Panc1 (cell line): ENCODE measurements around the gene CTNNA1. TPM values are rescaled to one million over a fixed set of nuclear protein-coding genes. Genes with fewer than 3 reads are reported as not detected.
"Not testable (repeated sequence)": the region's sequence is repeated elsewhere in the genome, so short reads cannot be mapped to it uniquely, and the experiment has no call there.

Source experiments
- ATAC-seq: fragments of 200-7000 bp; cut with Tn5 transposase; 2 replicates; pipeline ENCODE4 v1.9.1; 2020; ENCODE audit warnings: mild to moderate bottlenecking, moderate library complexity
- BruUV-seq: library from RNA; stranded (reverse); fragments of 400-500 nt; replicated peaks from 2 replicates; lab custom pipeline; 2021; lab: Mats Ljungman, UMichigan
- CTCF ChIA-PET: fragments of 300-600 bp; sonication (Branson Sonifier 250); formaldehyde crosslinking; loops from one replicate; lab custom pipeline; 2022; ENCODE audit warnings: antibody characterized with exemption; lab: Charles Lee
- POLR2A ChIA-PET: fragments of 300-600 bp; sonication (Branson Sonifier 250); formaldehyde crosslinking; loops from one replicate; lab custom pipeline; 2022; ENCODE audit warnings: antibody characterized with exemption; lab: Charles Lee
- DNase-seq: peaks from one replicate; pipeline ENCODE4 v3.0.0-alpha.2; 2010; ENCODE audit warnings: low read depth, low spot score
- H3K27ac ChIP-seq: 2 replicates; pipeline ENCODE4 v1.5.1; 2011; ENCODE audit warnings: mild to moderate bottlenecking, low read length, inconsistent platforms
- H3K27me3 ChIP-seq: fragments of 200-500 bp; sonication (Bioruptor generic); 2 replicates; pipeline ENCODE4 v1.6.0; 2014; ENCODE audit warnings: low read length, inconsistent platforms; ENCODE audit not compliant: control insufficient read depth, insufficient read depth
- H3K36me3 ChIP-seq: fragments of 200-500 bp; sonication (Bioruptor generic); 2 replicates; pipeline ENCODE4 v1.5.1; 2014; ENCODE audit warnings: inconsistent platforms, mild to moderate bottlenecking, low read length, moderate library complexity; ENCODE audit not compliant: control insufficient read depth, insufficient read depth
- H3K4me1 ChIP-seq: 2 replicates; pipeline ENCODE4 v1.5.1; 2011; ENCODE audit warnings: inconsistent platforms, mild to moderate bottlenecking, low read length, moderate library complexity; ENCODE audit not compliant: control insufficient read depth, insufficient read depth
- H3K4me3 ChIP-seq, 2 experiments: 2 replicates each; pipeline ENCODE4 v1.5.1; 2011 to 2012; ENCODE audit warnings: low read depth in 2 of 2, low read length in 2 of 2, mild to moderate bottlenecking in 2 of 2, inconsistent platforms in 1 of 2, moderate library complexity in 1 of 2
- H3K9me3 ChIP-seq: fragments of 200-500 bp; sonication (Bioruptor generic); 2 replicates; pipeline ENCODE4 v1.5.1; 2014; ENCODE audit warnings: low read depth, mild to moderate bottlenecking, inconsistent platforms, low read length, moderate library complexity; ENCODE audit not compliant: control insufficient read depth, insufficient read depth
- CTCF ChIP-seq: fragments of 450-650 bp; IDR thresholded peaks from 2 replicates; pipeline ENCODE4 v1.5.1; 2017; ENCODE audit warnings: mild to moderate bottlenecking
- POLR2AphosphoS5 ChIP-seq: IDR thresholded peaks from 2 replicates; pipeline ENCODE4 v1.6.1; 2012; ENCODE audit warnings: mild to moderate bottlenecking, low read depth, low read length, moderate library complexity
- REST ChIP-seq, 2 experiments: IDR thresholded peaks; 2 replicates each; pipeline ENCODE4 v1.6.1; 2011 to 2012; ENCODE audit warnings: low read depth in 2 of 2, control low read depth in 1 of 2, low read length in 1 of 2, mild to moderate bottlenecking in 1 of 2, moderate library complexity in 1 of 2; ENCODE audit not compliant: insufficient read depth in 1 of 2
- SIN3A ChIP-seq: IDR thresholded peaks from 2 replicates; pipeline ENCODE4 v1.6.1; 2012; ENCODE audit warnings: low read depth, mild to moderate bottlenecking, low read length, moderate library complexity, borderline replicate concordance; ENCODE audit not compliant: insufficient read depth
- TCF7L2 ChIP-seq: IDR thresholded peaks from 2 replicates; pipeline ENCODE4 v1.6.1; 2011; ENCODE audit warnings: mild to moderate bottlenecking, low read depth, low read length, inconsistent platforms
- in situ Hi-C: cut with HindIII; loops from 2 replicates; pipeline ENCODE4 v1.10.0; 2016; ENCODE audit warnings: low sequenced_read_pairs, low pct_unique_long_range_greater_than_20kb
- intact Hi-C: fragments of 100-400 bp; cut with micrococcal nuclease; formaldehyde crosslinking; loops from one replicate; pipeline ENCODE4 v1.10.0; 2022; ENCODE audit not compliant: unreplicated experiment
- total RNA-seq: library from RNA; stranded (reverse); gene quantifications from one replicate; pipeline ENCODE4 v1.2.1, GENCODE V29; 2021; ENCODE audit not compliant: unreplicated experiment

Gene CTNNA1
- total RNA-seq, 1 experiment from 2014 or later = 298 TPM

GRCh38 chr5:138748630-138749081 lies 4.6 kb upstream of the CTNNA1 start:
- Histone ChIP-seq H3K36me3 (no peaks in the 10 kb centered on the region; the same call in 1 of the 2 replicates), H3K27me3 (no peaks in the 10 kb centered on the region), H3K27ac (no peak overlapping the region), H3K4me1 (no peaks in the 10 kb centered on the region), H3K9me3 (no peaks in the 10 kb centered on the region), H3K4me3 (no peak overlapping the region)
- intact Hi-C loops = loop anchor here (10.0 kb wide), 1 partner anchor 104 kb away; no protein-coding TSS in a partner anchor
- TF ChIP-seq POLR2AphosphoS5 (no peak), CTCF (no peak), TCF7L2 (no peak), REST (IDR thresholded peaks at IDR 0.05; ENCODE audit: insufficient read depth in 1 of 2, low read depth in 2 of 2, low read length in 1 of 2) (no peak), SIN3A (no peak)
- no peak for ATAC-seq
- CTCF ChIA-PET = interaction anchor here (0.6 kb wide), 1 partner anchor 250 kb away, joined by 6 read pairs; no protein-coding TSS in a partner anchor
- BruUV-seq = no TSS peak
- POLR2A ChIA-PET = no interaction called here
- no peak for DNase-seq
- in situ Hi-C loops = no loop called here

- ATAC-seq, H3K27me3 ChIP-seq, in situ Hi-C loops, BruUV-seq, H3K36me3 ChIP-seq, H3K9me3 ChIP-seq, DNase-seq, H3K4me3 ChIP-seq, H3K27ac ChIP-seq, POLR2A ChIA-PET, CTCF ChIA-PET, intact Hi-C loops: not testable (repeated sequence)
- H3K4me1 ChIP-seq = peaks cover 11% of the 10 kb centered on the region
Observed at GRCh38 chr5:138751344-138751743, 1.9 kb upstream of the CTNNA1 start.

- Histone ChIP-seq H3K4me1 (peaks cover 11% of the 10 kb centered on the region), H3K4me3 (peak overlapping the region; percentile 84 to 88), H3K27ac (peak overlapping the region; percentile 75), H3K27me3 (no peaks in the 10 kb centered on the region), H3K36me3 (peaks cover 3% of the 10 kb centered on the region), H3K9me3 (no peaks in the 10 kb centered on the region)
- intact Hi-C loops = no loop called here
- POLR2A ChIA-PET = interaction anchor here (0.6 kb wide), 1 partner anchor 171 kb away, joined by 3 read pairs; no protein-coding TSS in a partner anchor
- DNase-seq = peak; percentile 22
- in situ Hi-C loops = no loop called here
- TF ChIP-seq SIN3A (no peak), CTCF (peak; percentile 69; the same call in 1 of the 2 replicates), POLR2AphosphoS5 (no peak), TCF7L2 (no peak)
- TSS peak; percentile 91 for BruUV-seq
- CTCF ChIA-PET = interaction anchor here (0.6 kb wide), 2 partner anchors 43 to 306 kb away, joined by 7 to 8 read pairs; no protein-coding TSS in a partner anchor
- peak; percentile 61 for ATAC-seq
Observed at GRCh38 chr5:138752341-138752950, 779 bp upstream of the CTNNA1 start.
